ENCODE results near the gene KANK4.

GRCh38 chr1:62198069-62198780 is 121.0 kb downstream of the KANK4 start:
- TF ChIP-seq POLR2A (IDR thresholded peaks at IDR 0.05; ENCODE audit: low read depth, low read length) (no peak), CTCF (conservative IDR thresholded peaks at IDR 0.05; ENCODE audit: low read depth, low read length) (no peak), RAD21 (IDR thresholded peaks at IDR 0.05; ENCODE audit: low read length) (no peak), SMC3 (IDR thresholded peaks at IDR 0.05; ENCODE audit: low read depth, low read length) (no peak)

All from IMR-90 (cell line).